ENCODE data around the gene NSMCE4A.

DNA sequence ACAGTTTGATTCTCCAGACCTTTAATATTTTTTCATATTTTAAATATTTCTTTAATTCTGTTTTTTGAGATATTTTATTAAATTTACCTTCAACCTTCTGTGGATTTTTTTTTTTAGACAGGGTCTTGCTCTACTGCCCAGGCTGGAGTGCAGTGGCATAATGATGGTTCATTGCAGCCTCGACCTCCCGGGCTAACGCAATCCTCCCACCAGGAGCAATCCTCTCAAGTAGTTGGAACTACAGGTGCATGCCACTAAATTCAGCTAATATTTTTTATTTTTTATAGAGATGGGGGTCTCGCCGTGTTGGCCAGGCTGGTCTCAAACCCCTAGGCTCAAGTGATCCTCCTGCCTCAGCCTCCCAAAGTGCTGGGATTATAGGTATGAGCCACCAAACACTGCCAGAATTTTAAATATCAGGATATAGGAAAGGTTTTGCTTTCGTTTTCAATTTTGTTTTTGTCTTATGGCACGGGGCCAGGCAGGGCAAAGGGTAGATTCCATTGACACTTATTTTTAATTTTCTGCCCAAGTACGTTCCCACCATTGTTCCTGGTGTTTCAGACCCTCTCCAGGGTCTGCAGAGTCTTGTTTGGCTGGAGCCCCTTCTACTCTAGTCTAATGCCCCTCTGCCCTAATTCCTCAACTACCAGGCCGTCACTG, 15.1 kb upstream of the NSMCE4A start:
- TF ChIP-seq, protein P1, sequence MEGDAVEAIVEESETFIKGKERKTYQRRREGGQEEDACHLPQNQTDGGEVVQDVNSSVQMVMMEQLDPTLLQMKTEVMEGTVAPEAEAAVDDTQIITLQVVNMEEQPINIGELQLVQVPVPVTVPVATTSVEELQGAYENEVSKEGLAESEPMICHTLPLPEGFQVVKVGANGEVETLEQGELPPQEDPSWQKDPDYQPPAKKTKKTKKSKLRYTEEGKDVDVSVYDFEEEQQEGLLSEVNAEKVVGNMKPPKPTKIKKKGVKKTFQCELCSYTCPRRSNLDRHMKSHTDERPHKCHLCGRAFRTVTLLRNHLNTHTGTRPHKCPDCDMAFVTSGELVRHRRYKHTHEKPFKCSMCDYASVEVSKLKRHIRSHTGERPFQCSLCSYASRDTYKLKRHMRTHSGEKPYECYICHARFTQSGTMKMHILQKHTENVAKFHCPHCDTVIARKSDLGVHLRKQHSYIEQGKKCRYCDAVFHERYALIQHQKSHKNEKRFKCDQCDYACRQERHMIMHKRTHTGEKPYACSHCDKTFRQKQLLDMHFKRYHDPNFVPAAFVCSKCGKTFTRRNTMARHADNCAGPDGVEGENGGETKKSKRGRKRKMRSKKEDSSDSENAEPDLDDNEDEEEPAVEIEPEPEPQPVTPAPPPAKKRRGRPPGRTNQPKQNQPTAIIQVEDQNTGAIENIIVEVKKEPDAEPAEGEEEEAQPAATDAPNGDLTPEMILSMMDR (IDR thresholded peaks at IDR 0.05; ENCODE audit: extremely low read depth in 1 of 2, insufficient read depth in 1 of 2, low read depth in 1 of 2, low read length in 2 of 2), result no peak
- TF ChIP-seq POLR2AphosphoS5 (IDR thresholded peaks at IDR 0.05; ENCODE audit: insufficient read depth, low read depth, low read length) (no peak), MYC (IDR thresholded peaks at IDR 0.05; ENCODE audit: low read depth, low read length) (no peak), EZH2 (IDR thresholded peaks at IDR 0.05; ENCODE audit: borderline replicate concordance, low read depth, low read length, severe bottlenecking) (no peak), FOS (IDR thresholded peaks at IDR 0.05; ENCODE audit: borderline replicate concordance, insufficient read depth, low read length) (no peak), POLR2A (IDR thresholded peaks at IDR 0.05; ENCODE audit: low read depth, low read length) (no peak), JUN (IDR thresholded peaks at IDR 0.05; ENCODE audit: borderline replicate concordance, insufficient read depth, insufficient read length, low read depth) (no peak), GATA2 (IDR thresholded peaks at IDR 0.05; ENCODE audit: insufficient read depth, insufficient read length, low read depth, low read length) (no peak)

All from endothelial cell of umbilical vein (primary cell).